ENCODE data around the gene DCAF16. TPM values are rescaled to one million over a fixed set of nuclear protein-coding genes. Genes with fewer than 3 reads are reported as not detected.

DCAF16 gene
- total RNA-seq, 4 donors from 2014 or later: 23.4 to 28.7 (median 26.3) TPM

GRCh38 chr4:17763416-17763815 lies 47.1 kb downstream of the DCAF16 start:
- H3K36me3 ChIP-seq: no peaks in the 10 kb centered on the region
- intact Hi-C loops (cut with DNase I): no loop called here
- peaks cover 0 to 5% (median 2%) of the 10 kb centered on the region in 4 donors for H3K9me3 ChIP-seq
- DNase-seq (ENCODE audit: extremely low spot score): no peak
- TF ChIP-seq POLR2A (IDR thresholded peaks at IDR 0.05; ENCODE audit: low read depth) (no peak), EP300 (IDR thresholded peaks at IDR 0.05) (no peak), CTCF (IDR thresholded peaks at IDR 0.05) (no peak), POLR2AphosphoS5 (IDR thresholded peaks at IDR 0.05) (no peak)
- H3K27ac ChIP-seq (replicated peaks in 1 of 4): no peak overlapping the region
- no peak overlapping the region for H3K4me3 ChIP-seq
- H3K4me1 ChIP-seq: no peaks in the 10 kb centered on the region
- WGBS: 89% methylated on average over 3 of the region's 3 CpGs
- H3K27me3 ChIP-seq: no peaks in the 10 kb centered on the region

DNA sequence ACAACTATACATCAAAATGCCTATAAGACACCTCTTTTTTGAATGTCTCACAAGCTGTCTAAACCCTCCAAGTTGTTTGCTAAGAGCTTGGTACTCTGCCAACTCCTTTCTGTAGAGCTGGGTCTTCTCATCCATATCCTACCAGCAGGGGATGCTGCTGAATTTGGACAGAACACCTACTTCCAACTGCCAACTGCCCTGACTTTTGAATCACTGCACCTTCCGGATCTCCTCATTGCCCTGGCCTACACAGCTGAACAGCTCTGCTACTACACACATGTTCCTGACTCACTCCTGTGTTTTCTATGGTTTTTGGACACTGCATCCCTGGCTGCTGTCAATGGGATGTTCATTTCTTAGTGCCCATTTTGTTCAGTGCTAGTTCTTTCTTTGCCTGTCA lies 47.8 kb downstream of the DCAF16 start:
- DNase-seq (ENCODE audit: extremely low spot score): no peak
- Histone ChIP-seq H3K9me3 (peaks cover 0 to 5% (median 2%) of the 10 kb centered on the region in 4 donors), H3K4me1 (no peaks in the 10 kb centered on the region), H3K27me3 (no peaks in the 10 kb centered on the region), H3K4me3 (no peak overlapping the region), H3K27ac (replicated peaks in 1 of 4) (no peak overlapping the region), H3K36me3 (no peaks in the 10 kb centered on the region)
- 89% methylated on average over 1 of the region's 1 CpG for WGBS
- no peak for TF ChIP-seq POLR2A (IDR thresholded peaks at IDR 0.05; ENCODE audit: low read depth)
- TF ChIP-seq EP300 (IDR thresholded peaks at IDR 0.05): no peak
- TF ChIP-seq CTCF (IDR thresholded peaks at IDR 0.05): no peak
- intact Hi-C loops (cut with DNase I): no loop called here

DNA sequence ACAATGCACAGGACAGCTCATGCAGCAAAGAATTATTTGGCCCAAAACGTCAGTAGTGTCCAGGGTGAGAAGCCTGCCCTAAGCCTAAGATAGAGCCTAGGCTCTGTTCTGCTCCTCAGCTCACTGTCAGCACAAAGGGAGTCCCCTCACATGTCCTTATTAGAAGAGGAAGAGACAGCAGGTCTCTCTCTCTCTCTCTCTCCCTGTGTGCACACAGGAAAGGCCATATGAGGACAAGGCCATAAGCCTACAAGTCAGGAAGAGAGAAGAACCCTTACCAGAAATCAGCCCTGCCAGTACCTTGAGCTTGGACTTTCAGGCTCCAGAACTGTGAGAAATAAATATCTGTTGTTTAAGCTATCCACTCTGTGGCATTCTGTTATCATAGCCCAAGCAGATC lies 49.5 kb downstream of the DCAF16 start:
- Histone ChIP-seq H3K4me1 (no peaks in the 10 kb centered on the region), H3K4me3 (no peak overlapping the region), H3K9me3 (no peaks in the 10 kb centered on the region), H3K27me3 (no peaks in the 10 kb centered on the region), H3K36me3 (no peaks in the 10 kb centered on the region), H3K27ac (replicated peaks in 1 of 4) (no peak overlapping the region)
- 43% methylated on average over 1 of the region's 1 CpG for WGBS
- intact Hi-C loops (cut with DNase I): no loop called here
- no peak for DNase-seq (ENCODE audit: extremely low spot score)
- no peak for TF ChIP-seq POLR2A (IDR thresholded peaks at IDR 0.05; ENCODE audit: low read depth)
- TF ChIP-seq POLR2AphosphoS5 (IDR thresholded peaks at IDR 0.05): no peak

- no peak for DNase-seq (ENCODE audit: extremely low spot score)
- no peaks in the 10 kb centered on the region for H3K9me3 ChIP-seq
- H3K36me3 ChIP-seq: no peaks in the 10 kb centered on the region
- H3K27me3 ChIP-seq: no peaks in the 10 kb centered on the region
- no peak overlapping the region for H3K27ac ChIP-seq (replicated peaks in 1 of 4)
- intact Hi-C loops (cut with DNase I): no loop called here
- no peaks in the 10 kb centered on the region for H3K4me1 ChIP-seq
- WGBS: 66% methylated on average over 6 of the region's 6 CpGs
- TF ChIP-seq POLR2A (IDR thresholded peaks at IDR 0.05; ENCODE audit: low read depth) (no peak), EP300 (IDR thresholded peaks at IDR 0.05) (no peak), CTCF (IDR thresholded peaks at IDR 0.05) (no peak), POLR2AphosphoS5 (IDR thresholded peaks at IDR 0.05) (no peak)
- no peak overlapping the region for H3K4me3 ChIP-seq
These were observed 49.9 kb downstream of the DCAF16 start for GRCh38 chr4:17760626-17761025.

DNA sequence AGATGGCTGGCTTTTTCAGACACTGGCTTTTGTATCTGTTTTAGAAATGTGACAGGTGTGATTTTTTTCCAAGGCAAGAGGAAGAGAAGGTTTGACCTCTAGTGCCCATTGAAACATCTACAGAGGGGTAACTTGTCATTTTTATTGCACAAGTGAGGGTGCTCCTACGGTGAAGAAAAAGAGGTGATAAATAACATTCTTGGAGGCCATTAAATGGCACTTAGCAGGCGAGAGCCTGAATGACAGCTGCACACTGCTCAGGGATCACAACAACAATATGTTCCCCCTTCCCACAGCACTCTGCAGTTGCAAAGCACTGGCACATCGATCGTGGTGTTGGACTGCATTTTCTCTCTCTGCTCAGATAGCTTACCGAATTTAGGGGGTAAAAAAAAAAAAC lies 52.1 kb downstream of the DCAF16 start:
- Histone ChIP-seq H3K27ac (replicated peaks in 1 of 4) (no peak overlapping the region), H3K9me3 (no peaks in the 10 kb centered on the region), H3K27me3 (no peaks in the 10 kb centered on the region), H3K4me3 (no peak overlapping the region), H3K4me1 (no peaks in the 10 kb centered on the region), H3K36me3 (no peaks in the 10 kb centered on the region)
- no peak for DNase-seq (ENCODE audit: extremely low spot score)
- intact Hi-C loops (cut with DNase I): no loop called here
- no peak for TF ChIP-seq POLR2AphosphoS5 (IDR thresholded peaks at IDR 0.05)
- no peak for TF ChIP-seq EP300 (IDR thresholded peaks at IDR 0.05)
- TF ChIP-seq POLR2A (IDR thresholded peaks at IDR 0.05; ENCODE audit: low read depth): no peak
- no peak for TF ChIP-seq CTCF (IDR thresholded peaks at IDR 0.05)
- WGBS: 44% methylated on average over 5 of the region's 5 CpGs

Measured in esophagus muscularis mucosa (tissue), 4 donors.